Panc1 (cell line): ENCODE data around the gene P3H3. TPM values are rescaled to one million over a fixed set of nuclear protein-coding genes. Genes with fewer than 3 reads are reported as not detected.
"Not testable (repeated sequence)": the region's sequence is repeated elsewhere in the genome, so short reads cannot be mapped to it uniquely, and the experiment has no call there.

ENCODE experiments used
- ATAC-seq: fragments of 200-7000 bp; cut with Tn5 transposase; 2 replicates; pipeline ENCODE4 v1.9.1; 2020; ENCODE audit warnings: mild to moderate bottlenecking, moderate library complexity
- BruUV-seq: library from RNA; stranded (reverse); fragments of 400-500 nt; replicated peaks from 2 replicates; lab custom pipeline; 2021; lab: Mats Ljungman, UMichigan
- CTCF ChIA-PET: fragments of 300-600 bp; sonication (Branson Sonifier 250); formaldehyde crosslinking; loops from one replicate; lab custom pipeline; 2022; ENCODE audit warnings: antibody characterized with exemption; lab: Charles Lee
- POLR2A ChIA-PET: fragments of 300-600 bp; sonication (Branson Sonifier 250); formaldehyde crosslinking; loops from one replicate; lab custom pipeline; 2022; ENCODE audit warnings: antibody characterized with exemption; lab: Charles Lee
- DNase-seq: peaks from one replicate; pipeline ENCODE4 v3.0.0-alpha.2; 2010; ENCODE audit warnings: low read depth, low spot score
- H3K27ac ChIP-seq: 2 replicates; pipeline ENCODE4 v1.5.1; 2011; ENCODE audit warnings: mild to moderate bottlenecking, low read length, inconsistent platforms
- H3K27me3 ChIP-seq: fragments of 200-500 bp; sonication (Bioruptor generic); 2 replicates; pipeline ENCODE4 v1.6.0; 2014; ENCODE audit warnings: low read length, inconsistent platforms; ENCODE audit not compliant: control insufficient read depth, insufficient read depth
- H3K36me3 ChIP-seq: fragments of 200-500 bp; sonication (Bioruptor generic); 2 replicates; pipeline ENCODE4 v1.5.1; 2014; ENCODE audit warnings: inconsistent platforms, mild to moderate bottlenecking, low read length, moderate library complexity; ENCODE audit not compliant: control insufficient read depth, insufficient read depth
- H3K4me1 ChIP-seq: 2 replicates; pipeline ENCODE4 v1.5.1; 2011; ENCODE audit warnings: inconsistent platforms, mild to moderate bottlenecking, low read length, moderate library complexity; ENCODE audit not compliant: control insufficient read depth, insufficient read depth
- H3K4me3 ChIP-seq, 2 experiments: 2 replicates each; pipeline ENCODE4 v1.5.1; 2011 to 2012; ENCODE audit warnings: low read depth in 2 of 2, low read length in 2 of 2, mild to moderate bottlenecking in 2 of 2, inconsistent platforms in 1 of 2, moderate library complexity in 1 of 2
- H3K9me3 ChIP-seq: fragments of 200-500 bp; sonication (Bioruptor generic); 2 replicates; pipeline ENCODE4 v1.5.1; 2014; ENCODE audit warnings: low read depth, mild to moderate bottlenecking, inconsistent platforms, low read length, moderate library complexity; ENCODE audit not compliant: control insufficient read depth, insufficient read depth
- CTCF ChIP-seq: fragments of 450-650 bp; IDR thresholded peaks from 2 replicates; pipeline ENCODE4 v1.5.1; 2017; ENCODE audit warnings: mild to moderate bottlenecking
- POLR2AphosphoS5 ChIP-seq: IDR thresholded peaks from 2 replicates; pipeline ENCODE4 v1.6.1; 2012; ENCODE audit warnings: mild to moderate bottlenecking, low read depth, low read length, moderate library complexity
- REST ChIP-seq, 2 experiments: IDR thresholded peaks; 2 replicates each; pipeline ENCODE4 v1.6.1; 2011 to 2012; ENCODE audit warnings: low read depth in 2 of 2, control low read depth in 1 of 2, low read length in 1 of 2, mild to moderate bottlenecking in 1 of 2, moderate library complexity in 1 of 2; ENCODE audit not compliant: insufficient read depth in 1 of 2
- SIN3A ChIP-seq: IDR thresholded peaks from 2 replicates; pipeline ENCODE4 v1.6.1; 2012; ENCODE audit warnings: low read depth, mild to moderate bottlenecking, low read length, moderate library complexity, borderline replicate concordance; ENCODE audit not compliant: insufficient read depth
- TCF7L2 ChIP-seq: IDR thresholded peaks from 2 replicates; pipeline ENCODE4 v1.6.1; 2011; ENCODE audit warnings: mild to moderate bottlenecking, low read depth, low read length, inconsistent platforms
- in situ Hi-C: cut with HindIII; loops from 2 replicates; pipeline ENCODE4 v1.10.0; 2016; ENCODE audit warnings: low sequenced_read_pairs, low pct_unique_long_range_greater_than_20kb
- intact Hi-C: fragments of 100-400 bp; cut with micrococcal nuclease; formaldehyde crosslinking; loops from one replicate; pipeline ENCODE4 v1.10.0; 2022; ENCODE audit not compliant: unreplicated experiment
- total RNA-seq: library from RNA; stranded (reverse); gene quantifications from one replicate; pipeline ENCODE4 v1.2.1, GENCODE V29; 2021; ENCODE audit not compliant: unreplicated experiment

P3H3 gene
- total RNA-seq, 1 experiment from 2014 or later: 11.0 TPM

- TF ChIP-seq POLR2AphosphoS5: no peak
- no peak for TF ChIP-seq SIN3A
- no peak for DNase-seq
- no peaks in the 10 kb centered on the region for H3K9me3 ChIP-seq
- no peak overlapping the region for H3K4me3 ChIP-seq
- H3K27me3 ChIP-seq: no peaks in the 10 kb centered on the region
- no peak overlapping the region for H3K27ac ChIP-seq
- in situ Hi-C loops: no loop called here
- H3K36me3 ChIP-seq: no peaks in the 10 kb centered on the region
- BruUV-seq: no TSS peak
- ChIA-PET CTCF (no interaction called here), POLR2A (no interaction called here)
- H3K4me1 ChIP-seq: no peaks in the 10 kb centered on the region
- no peak for ATAC-seq
- intact Hi-C loops: no loop called here
Observed at GRCh38 chr12:6884539-6884938, 56.3 kb downstream of the P3H3 start.

- in situ Hi-C loops, BruUV-seq, H3K27me3 ChIP-seq, intact Hi-C loops, H3K27ac ChIP-seq, H3K4me1 ChIP-seq, H3K36me3 ChIP-seq, ATAC-seq, POLR2A ChIA-PET, H3K9me3 ChIP-seq, H3K4me3 ChIP-seq, DNase-seq: not testable (repeated sequence)
- CTCF ChIA-PET: interaction anchor here (0.7 kb wide), 1 partner anchor 123 kb away, joined by 3 read pairs; no protein-coding TSS in a partner anchor
Observed at GRCh38 chr12:6886206-6886999, 58.2 kb downstream of the P3H3 start.

GRCh38 chr12:6887460-6887859 is 59.3 kb downstream of the P3H3 start:
- POLR2A ChIA-PET: no interaction called here
- no peaks in the 10 kb centered on the region for H3K27me3 ChIP-seq
- H3K4me1 ChIP-seq: 0 out of 2 replicates have a peak, but pooled peaks cover 4% of the 10 kb centered on the region
- no peaks in the 10 kb centered on the region for H3K36me3 ChIP-seq
- ATAC-seq (no peak), DNase-seq (no peak)
- no peak overlapping the region for H3K4me3 ChIP-seq
- intact Hi-C loops (no loop called here), in situ Hi-C loops (no loop called here)
- CTCF ChIA-PET: no interaction called here
- BruUV-seq: no TSS peak
- H3K27ac ChIP-seq: no peak overlapping the region
- TF ChIP-seq POLR2AphosphoS5 (no peak), CTCF (no peak), TCF7L2 (no peak), REST (IDR thresholded peaks at IDR 0.05; ENCODE audit: insufficient read depth in 1 of 2, low read depth in 2 of 2, low read length in 1 of 2) (no peak), SIN3A (no peak)
- H3K9me3 ChIP-seq: no peaks in the 10 kb centered on the region
